ENCODE data around the gene CCSAP. TPM values are rescaled to one million over a fixed set of nuclear protein-coding genes. Genes with fewer than 3 reads are reported as not detected.

Gene CCSAP
- total RNA-seq, 4 donors from 2014 or later: 2.5 to 3.8 (median 3.5) TPM; not detected in 1

- TF ChIP-seq POLR2AphosphoS5 (IDR thresholded peaks at IDR 0.05): no peak
- no peak for TF ChIP-seq EP300 (IDR thresholded peaks at IDR 0.05; ENCODE audit: low read depth)
- TF ChIP-seq POLR2A (IDR thresholded peaks at IDR 0.05): no peak
- no peak for TF ChIP-seq CTCF (IDR thresholded peaks at IDR 0.05)
- Histone ChIP-seq H3K27ac (no peak overlapping the region), H3K36me3 (no peaks in the 10 kb centered on the region), H3K9me3 (no peaks in the 10 kb centered on the region), H3K27me3 (peaks cover 36% of the 10 kb centered on the region), H3K4me1 (peaks cover 0 to 23% (median 15%) of the 10 kb centered on the region in 4 donors), H3K4me3 (no peak overlapping the region)
- WGBS, 2 donors (ENCODE audit: low coverage in 1 of 2): 70% methylated on average over 8 of the region's 8 CpGs; no CpG with 5 or more reads in 1 of the 2 donors
- in situ Hi-C loops (cut with MboI; ENCODE audit: low pct_ligation_motif_present in 1 of 4, low pct_unique_long_range_greater_than_20kb in 1 of 4, low sequenced_read_pairs in 3 of 4) (no loop called here), intact Hi-C loops (cut with DNase I; ENCODE audit: low total_unique reads) (no loop called here)
- DNase-seq: no peak
Measured at GRCh38 chr1:229344937-229345684, 2.3 kb upstream of the CCSAP start.

GRCh38 chr1:229344139-229344538, 1.3 kb upstream of the CCSAP start:
- no peak overlapping the region for H3K27ac ChIP-seq
- H3K27me3 ChIP-seq: peaks cover 26% of the 10 kb centered on the region
- H3K4me1 ChIP-seq: peaks cover 0 to 23% (median 15%) of the 10 kb centered on the region in 4 donors
- H3K4me3 ChIP-seq: peak overlapping the region in 1 of 4 donors; percentile 98
- in situ Hi-C loops (cut with MboI; ENCODE audit: low pct_ligation_motif_present in 1 of 4, low pct_unique_long_range_greater_than_20kb in 1 of 4, low sequenced_read_pairs in 3 of 4) (no loop called here), intact Hi-C loops (cut with DNase I; ENCODE audit: low total_unique reads) (no loop called here)
- DNase-seq: no peak
- WGBS, 2 donors (ENCODE audit: low coverage in 1 of 2): 76 to 90% methylated on average over 8 to 16 of the region's 16 CpGs
- no peaks in the 10 kb centered on the region for H3K36me3 ChIP-seq
- no peaks in the 10 kb centered on the region for H3K9me3 ChIP-seq
- TF ChIP-seq POLR2A (IDR thresholded peaks at IDR 0.05): no peak
- TF ChIP-seq POLR2AphosphoS5 (IDR thresholded peaks at IDR 0.05): no peak
- TF ChIP-seq CTCF (IDR thresholded peaks at IDR 0.05): no peak
- no peak for TF ChIP-seq EP300 (IDR thresholded peaks at IDR 0.05; ENCODE audit: low read depth)

DNA sequence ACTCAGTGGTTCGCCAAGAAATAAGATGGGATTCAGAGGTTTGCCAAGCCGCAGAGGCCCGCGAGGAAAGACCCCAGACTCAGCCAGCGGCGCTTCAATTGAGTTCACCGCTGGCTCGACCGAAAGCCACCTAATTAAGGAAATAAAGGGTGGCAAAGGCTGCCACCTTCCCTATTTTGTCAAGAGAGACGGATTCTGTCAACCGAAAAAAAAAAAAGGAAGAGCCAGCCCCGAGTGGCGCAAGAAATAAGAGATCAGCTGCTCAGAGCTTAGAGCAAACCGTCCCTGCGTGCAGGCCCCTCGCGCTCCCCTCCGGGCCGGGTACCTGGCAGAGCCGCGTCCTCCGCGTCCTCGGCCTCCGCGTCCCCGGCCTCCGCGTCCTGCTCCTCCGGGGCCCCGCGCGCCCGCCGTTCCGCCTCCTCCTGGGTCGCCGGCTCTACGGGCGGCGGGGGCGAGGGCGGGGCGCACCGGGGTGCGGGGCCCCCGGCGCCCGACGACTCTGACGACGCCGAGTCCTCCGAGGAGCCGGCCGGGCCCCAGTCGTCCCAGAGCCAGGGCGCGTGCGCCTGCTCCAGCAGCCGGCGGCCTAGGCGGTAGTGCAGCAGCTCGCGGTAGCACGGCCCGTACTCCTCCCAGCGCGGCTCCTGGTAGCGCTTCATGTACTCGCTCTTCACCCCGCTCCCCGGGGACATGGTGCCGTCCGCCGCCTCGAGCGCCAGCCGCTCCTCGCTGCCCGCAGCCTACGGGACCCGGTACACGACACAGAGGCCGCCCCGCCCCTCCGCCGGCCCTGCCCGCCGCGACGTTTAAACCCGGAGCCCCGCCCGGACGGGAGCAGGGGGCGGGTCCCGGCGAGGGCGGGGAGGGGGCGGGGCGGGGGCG, 832 bp downstream of the CCSAP start:
- intact Hi-C loops (cut with DNase I; ENCODE audit: low total_unique reads) (no loop called here), in situ Hi-C loops (cut with MboI; ENCODE audit: low pct_ligation_motif_present in 1 of 4, low pct_unique_long_range_greater_than_20kb in 1 of 4, low sequenced_read_pairs in 3 of 4) (no loop called here)
- no peaks in the 10 kb centered on the region for H3K9me3 ChIP-seq
- H3K4me1 ChIP-seq: peaks cover 0 to 28% (median 15%) of the 10 kb centered on the region in 4 donors
- no peaks in the 10 kb centered on the region for H3K36me3 ChIP-seq
- H3K4me3 ChIP-seq: peak overlapping the region; percentile 68 to 98 (median 84)
- peak overlapping the region; percentile 90 to 96 (median 94) for H3K27ac ChIP-seq
- TF ChIP-seq EP300 (IDR thresholded peaks at IDR 0.05; ENCODE audit: low read depth) (no peak), POLR2AphosphoS5 (IDR thresholded peaks at IDR 0.05) (peak in 2 of 3 donors; percentile 76 to 79), CTCF (IDR thresholded peaks at IDR 0.05) (no peak), POLR2A (IDR thresholded peaks at IDR 0.05) (peak; percentile 52)
- WGBS, 2 donors (ENCODE audit: low coverage in 1 of 2): 0 to 1% methylated on average over 7 to 41 of the region's 103 CpGs
- peaks cover 14% of the 10 kb centered on the region for H3K27me3 ChIP-seq
- DNase-seq: peak; percentile 92

DNA sequence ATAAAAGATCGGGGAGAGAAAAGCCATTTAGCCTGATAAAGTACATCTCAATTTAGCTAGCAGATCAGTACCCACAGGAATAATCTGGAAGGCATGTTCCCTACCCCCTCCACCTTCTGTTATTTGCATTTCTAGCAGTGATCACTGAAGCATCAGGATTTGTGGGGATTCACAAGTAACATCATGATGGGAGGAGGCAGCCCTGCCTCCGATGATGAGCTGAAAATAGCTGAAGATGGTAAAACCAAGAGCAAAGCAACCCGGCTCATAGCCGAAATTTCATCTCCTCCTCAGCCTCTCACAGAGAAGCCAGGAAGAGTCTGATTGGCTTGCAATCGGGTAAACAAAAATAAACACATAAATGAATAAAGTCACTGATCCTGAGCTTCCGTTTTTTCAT, 2.4 kb downstream of the CCSAP start:
- intact Hi-C loops (cut with DNase I; ENCODE audit: low total_unique reads) (no loop called here), in situ Hi-C loops (cut with MboI; ENCODE audit: low pct_ligation_motif_present in 1 of 4, low pct_unique_long_range_greater_than_20kb in 1 of 4, low sequenced_read_pairs in 3 of 4) (no loop called here)
- WGBS, 2 donors (ENCODE audit: low coverage in 1 of 2): 76 to 80% methylated on average over 6 of the region's 6 CpGs
- H3K4me3 ChIP-seq: no peak overlapping the region
- no peaks in the 10 kb centered on the region for H3K9me3 ChIP-seq
- DNase-seq: no peak
- H3K27ac ChIP-seq: no peak overlapping the region
- peaks cover 7% of the 10 kb centered on the region for H3K27me3 ChIP-seq
- no peak for TF ChIP-seq POLR2AphosphoS5 (IDR thresholded peaks at IDR 0.05)
- TF ChIP-seq EP300 (IDR thresholded peaks at IDR 0.05; ENCODE audit: low read depth): no peak
- no peak for TF ChIP-seq POLR2A (IDR thresholded peaks at IDR 0.05)
- TF ChIP-seq CTCF (IDR thresholded peaks at IDR 0.05): no peak
- H3K4me1 ChIP-seq: peaks cover 0 to 28% (median 15%) of the 10 kb centered on the region in 4 donors
- no peaks in the 10 kb centered on the region for H3K36me3 ChIP-seq
